Stimulated activated memory B cell treated with anti-CD40 and anti-IgM and Interleukin-4, amounts not matched to agents 10 μg/mL and 1 μg/mL and 100 μg/mL, for 72 hours (primary cell): ENCODE data around the gene THSD4.

Experiments
- ATAC-seq: fragments of 150-1000 bp; cut with Tn5 transposase; 2 replicates; pipeline ENCODE4 v1.10.0; 2021
- H3K27ac Mint-ChIP-seq: one replicate; pipeline ENCODE4 v1.8.0; 2022; ENCODE audit warnings: mild to moderate bottlenecking, mixed read lengths
- H3K27me3 Mint-ChIP-seq: one replicate; pipeline ENCODE4 v1.8.0; 2022; ENCODE audit warnings: mixed read lengths
- H3K36me3 Mint-ChIP-seq: one replicate; pipeline ENCODE4 v1.8.0; 2022; ENCODE audit warnings: mixed read lengths
- H3K4me1 Mint-ChIP-seq: one replicate; pipeline ENCODE4 v1.8.0; 2022; ENCODE audit warnings: mixed read lengths
- H3K4me3 Mint-ChIP-seq: one replicate; pipeline ENCODE4 v1.8.0; 2022; ENCODE audit warnings: mild to moderate bottlenecking, moderate library complexity, mixed read lengths
- H3K9me3 Mint-ChIP-seq: one replicate; pipeline ENCODE4 v1.8.0; 2022; ENCODE audit warnings: mixed read lengths

THSD4 gene

GRCh38 chr15:71577071-71577470 is 461.8 kb downstream of the THSD4 start:
- no peak overlapping the region for H3K27ac Mint-ChIP-seq
- H3K27me3 Mint-ChIP-seq: no peaks in the 10 kb centered on the region
- no peaks in the 10 kb centered on the region for H3K36me3 Mint-ChIP-seq
- no peak overlapping the region for H3K4me3 Mint-ChIP-seq
- no peak for ATAC-seq
- H3K4me1 Mint-ChIP-seq: no peaks in the 10 kb centered on the region
- H3K9me3 Mint-ChIP-seq: no peaks in the 10 kb centered on the region

GRCh38 chr15:71581398-71581930 is 466.2 kb downstream of the THSD4 start:
- H3K27ac Mint-ChIP-seq: no peak overlapping the region
- no peaks in the 10 kb centered on the region for H3K36me3 Mint-ChIP-seq
- no peak for ATAC-seq
- no peak overlapping the region for H3K4me3 Mint-ChIP-seq
- H3K4me1 Mint-ChIP-seq: no peaks in the 10 kb centered on the region
- H3K27me3 Mint-ChIP-seq: peaks cover 10% of the 10 kb centered on the region
- peaks cover 12% of the 10 kb centered on the region for H3K9me3 Mint-ChIP-seq

- Mint-ChIP-seq H3K27me3 (peaks cover 10% of the 10 kb centered on the region), H3K4me3 (no peak overlapping the region), H3K9me3 (peaks cover 12% of the 10 kb centered on the region), H3K36me3 (no peaks in the 10 kb centered on the region), H3K27ac (no peak overlapping the region), H3K4me1 (no peaks in the 10 kb centered on the region)
- no peak for ATAC-seq
Measured at GRCh38 chr15:71585159-71585558, 469.9 kb downstream of the THSD4 start.

- Mint-ChIP-seq H3K27me3 (peaks cover 10% of the 10 kb centered on the region), H3K27ac (no peak overlapping the region), H3K9me3 (peaks cover 12% of the 10 kb centered on the region), H3K36me3 (no peaks in the 10 kb centered on the region), H3K4me3 (no peak overlapping the region), H3K4me1 (no peaks in the 10 kb centered on the region)
- no peak for ATAC-seq
Measured at GRCh38 chr15:71586463-71586862, 471.2 kb downstream of the THSD4 start.

- H3K4me3 Mint-ChIP-seq: no peak overlapping the region
- no peak for ATAC-seq
Measured at GRCh38 chr15:71588746-71589145, 473.5 kb downstream of the THSD4 start.

GRCh38 chr15:71591057-71591456 is 475.8 kb downstream of the THSD4 start:
- no peak for ATAC-seq
- H3K27ac Mint-ChIP-seq: no peak overlapping the region
- no peaks in the 10 kb centered on the region for H3K4me1 Mint-ChIP-seq
- H3K4me3 Mint-ChIP-seq: no peak overlapping the region
- H3K9me3 Mint-ChIP-seq: no peaks in the 10 kb centered on the region
- no peaks in the 10 kb centered on the region for H3K36me3 Mint-ChIP-seq
- no peaks in the 10 kb centered on the region for H3K27me3 Mint-ChIP-seq

More at GRCh38 chr15:71588746-71589145, 473.5 kb downstream of the THSD4 start:
- Mint-ChIP-seq H3K27me3 (peaks cover under 1% of the 10 kb centered on the region), H3K4me1 (no peaks in the 10 kb centered on the region), H3K9me3 (peaks cover 8% of the 10 kb centered on the region), H3K36me3 (no peaks in the 10 kb centered on the region), H3K27ac (no peak overlapping the region)

GRCh38 chr15:71592203-71592602 is 476.9 kb downstream of the THSD4 start:
- ATAC-seq: no peak
- H3K4me1 Mint-ChIP-seq: no peaks in the 10 kb centered on the region
- H3K9me3 Mint-ChIP-seq: no peaks in the 10 kb centered on the region
- no peaks in the 10 kb centered on the region for H3K36me3 Mint-ChIP-seq
- no peak overlapping the region for H3K4me3 Mint-ChIP-seq
- H3K27ac Mint-ChIP-seq: no peak overlapping the region
- no peaks in the 10 kb centered on the region for H3K27me3 Mint-ChIP-seq

- no peaks in the 10 kb centered on the region for H3K27me3 Mint-ChIP-seq
- H3K4me3 Mint-ChIP-seq: no peak overlapping the region
- H3K27ac Mint-ChIP-seq: no peak overlapping the region
- H3K9me3 Mint-ChIP-seq: no peaks in the 10 kb centered on the region
- ATAC-seq: no peak
- H3K4me1 Mint-ChIP-seq: no peaks in the 10 kb centered on the region
- no peaks in the 10 kb centered on the region for H3K36me3 Mint-ChIP-seq
Measured at GRCh38 chr15:71595846-71596553, 480.7 kb downstream of the THSD4 start.

- Mint-ChIP-seq H3K4me1 (no peaks in the 10 kb centered on the region), H3K27me3 (peaks cover 3% of the 10 kb centered on the region), H3K9me3 (no peaks in the 10 kb centered on the region), H3K27ac (no peak overlapping the region), H3K4me3 (no peak overlapping the region), H3K36me3 (no peaks in the 10 kb centered on the region)
- ATAC-seq: no peak
Measured at GRCh38 chr15:71596672-71597071, 481.4 kb downstream of the THSD4 start.

- Mint-ChIP-seq H3K9me3 (no peaks in the 10 kb centered on the region), H3K36me3 (no peaks in the 10 kb centered on the region), H3K27ac (no peak overlapping the region), H3K4me1 (no peaks in the 10 kb centered on the region), H3K27me3 (peaks cover 7% of the 10 kb centered on the region), H3K4me3 (no peak overlapping the region)
- ATAC-seq: no peak
Measured at GRCh38 chr15:71597126-71597525, 481.9 kb downstream of the THSD4 start.

GRCh38 chr15:71597637-71598036 is 482.4 kb downstream of the THSD4 start:
- H3K27ac Mint-ChIP-seq: no peak overlapping the region
- H3K4me3 Mint-ChIP-seq: no peak overlapping the region
- ATAC-seq: no peak
- no peaks in the 10 kb centered on the region for H3K36me3 Mint-ChIP-seq
- H3K9me3 Mint-ChIP-seq: no peaks in the 10 kb centered on the region
- no peaks in the 10 kb centered on the region for H3K4me1 Mint-ChIP-seq
- H3K27me3 Mint-ChIP-seq: peaks cover 8% of the 10 kb centered on the region

GRCh38 chr15:71598741-71599140 is 483.5 kb downstream of the THSD4 start:
- Mint-ChIP-seq H3K4me1 (no peaks in the 10 kb centered on the region), H3K27me3 (peaks cover 8% of the 10 kb centered on the region), H3K9me3 (peaks cover 3% of the 10 kb centered on the region), H3K4me3 (no peak overlapping the region), H3K27ac (no peak overlapping the region), H3K36me3 (no peaks in the 10 kb centered on the region)
- no peak for ATAC-seq

- H3K4me3 Mint-ChIP-seq: no peak overlapping the region
- no peak overlapping the region for H3K27ac Mint-ChIP-seq
- no peaks in the 10 kb centered on the region for H3K4me1 Mint-ChIP-seq
- no peaks in the 10 kb centered on the region for H3K36me3 Mint-ChIP-seq
- ATAC-seq: no peak
- peaks cover 8% of the 10 kb centered on the region for H3K27me3 Mint-ChIP-seq
- peaks cover 5% of the 10 kb centered on the region for H3K9me3 Mint-ChIP-seq
Measured at GRCh38 chr15:71599418-71600151, 484.3 kb downstream of the THSD4 start.

- Mint-ChIP-seq H3K27me3 (peaks cover 8% of the 10 kb centered on the region), H3K27ac (no peak overlapping the region), H3K9me3 (peaks cover 10% of the 10 kb centered on the region), H3K36me3 (no peaks in the 10 kb centered on the region), H3K4me3 (no peak overlapping the region), H3K4me1 (no peaks in the 10 kb centered on the region)
- no peak for ATAC-seq
Measured at GRCh38 chr15:71600237-71600636, 485.0 kb downstream of the THSD4 start.

GRCh38 chr15:71601038-71601834 is 486.0 kb downstream of the THSD4 start:
- Mint-ChIP-seq H3K4me1 (no peaks in the 10 kb centered on the region), H3K4me3 (no peak overlapping the region), H3K27me3 (peaks cover 8% of the 10 kb centered on the region), H3K36me3 (no peaks in the 10 kb centered on the region), H3K27ac (no peak overlapping the region), H3K9me3 (peaks cover 15% of the 10 kb centered on the region)
- ATAC-seq: no peak
